GM12875 (cell line): ENCODE measurements around the gene KIF13A.

ENCODE experiments used
- H3K4me3 ChIP-seq: one replicate; pipeline ENCODE4 v1.5.1; 2011; ENCODE audit warnings: low read depth, low read length, control low read depth
- CTCF ChIP-seq: IDR thresholded peaks from 2 replicates; pipeline ENCODE4 v1.5.1; 2011; ENCODE audit warnings: low read depth, mild to moderate bottlenecking, control low read depth, inconsistent platforms, low read length, moderate library complexity, borderline replicate concordance; ENCODE audit not compliant: insufficient read depth

Gene KIF13A

DNA sequence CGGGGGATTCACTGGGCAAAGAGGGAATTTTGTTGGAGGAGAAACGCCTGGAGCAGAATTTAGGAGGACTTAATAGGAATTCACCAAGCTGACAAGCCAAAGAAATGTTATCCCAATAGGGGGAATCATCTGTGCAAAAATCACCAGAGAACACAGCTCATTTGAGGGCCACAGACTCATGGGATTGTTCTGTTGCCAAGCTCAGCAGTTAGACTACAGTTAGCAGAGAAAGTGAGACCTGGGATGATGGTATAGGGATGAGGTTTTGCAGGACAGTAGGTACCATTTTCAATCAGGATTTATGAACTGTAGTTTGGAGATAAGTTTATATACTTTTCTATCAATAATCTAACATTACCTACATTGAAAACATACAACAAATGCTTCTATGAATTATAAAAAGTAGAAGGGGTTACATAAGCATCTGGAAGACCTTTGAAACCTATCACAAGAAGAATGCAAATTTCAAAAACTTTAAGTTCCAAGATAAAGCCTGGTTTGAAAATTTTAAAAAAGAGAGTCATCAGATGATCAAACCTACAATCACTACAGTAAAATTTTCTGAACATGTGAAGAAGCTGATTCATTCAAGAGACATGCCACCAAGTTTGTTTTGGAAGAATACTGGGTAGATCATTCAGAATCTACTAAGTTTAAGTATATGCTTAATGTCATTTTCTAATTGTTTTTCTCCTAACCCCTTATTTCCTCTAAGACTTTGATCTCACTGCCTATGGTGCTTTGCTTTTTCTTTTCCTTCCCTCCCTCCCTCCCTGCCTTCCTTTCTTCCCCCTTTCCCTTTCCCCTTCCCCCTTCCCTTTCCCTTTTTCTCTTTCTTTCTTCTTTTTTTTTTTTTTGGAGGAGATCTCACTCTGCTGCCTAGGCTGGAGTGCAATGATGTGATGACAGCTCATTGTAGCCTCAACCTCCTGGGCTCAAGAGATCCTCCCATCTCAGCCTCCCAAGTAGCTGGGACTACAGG, 81.5 kb downstream of the KIF13A start:
- TF ChIP-seq CTCF = no peak

DNA sequence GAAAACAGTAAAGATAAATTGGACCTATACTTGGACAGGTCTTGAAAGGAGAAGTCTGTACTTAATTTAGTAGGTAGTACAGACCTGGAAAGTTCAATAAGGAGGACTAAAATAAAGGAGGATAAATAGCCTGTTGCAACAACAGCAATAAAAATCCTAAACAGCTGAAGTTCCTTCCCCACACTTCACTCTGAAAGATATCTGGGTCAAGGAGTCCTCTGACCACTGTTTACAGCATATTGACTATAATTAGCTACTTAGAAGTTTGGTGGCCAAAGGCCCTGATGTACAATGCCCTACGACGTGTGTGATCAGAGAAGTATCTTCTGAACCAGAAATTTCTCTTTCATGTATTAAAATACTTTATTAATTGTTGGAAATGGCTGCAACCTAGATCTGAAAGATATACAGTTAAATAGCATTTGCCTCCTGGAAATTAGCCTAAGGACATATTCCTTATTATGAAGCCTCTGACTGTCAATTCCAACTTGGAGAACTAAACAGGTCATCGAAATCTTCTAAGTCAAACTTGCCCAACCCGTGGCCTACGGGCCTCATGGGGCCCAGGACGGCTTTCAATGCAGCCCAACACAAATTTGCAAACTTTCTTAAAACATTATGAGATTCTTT, 82.8 kb downstream of the KIF13A start:
- TF ChIP-seq CTCF = no peak
- H3K4me3 ChIP-seq = no peak overlapping the region

More for the DNA sequence above, 81.5 kb downstream of the KIF13A start:
- H3K4me3 ChIP-seq = no peak overlapping the region

DNA sequence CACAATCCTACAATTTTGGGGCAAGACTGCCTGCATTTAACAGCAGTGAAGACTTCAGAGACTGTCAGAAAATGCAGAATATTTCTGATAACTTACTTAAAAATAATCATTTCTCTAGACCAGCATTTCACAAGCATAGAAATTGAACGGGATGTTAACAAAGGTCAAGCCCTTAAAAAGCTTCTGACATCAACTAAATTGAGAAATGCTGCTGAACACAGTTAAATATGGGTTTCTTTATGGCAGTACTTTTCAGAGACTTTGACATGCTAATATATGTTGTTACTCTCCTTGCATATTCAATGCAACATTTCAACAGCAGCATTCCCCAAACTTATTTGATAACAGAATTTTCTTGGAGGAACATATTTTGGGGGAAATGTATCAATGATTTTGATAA, 84.5 kb downstream of the KIF13A start:
- H3K4me3 ChIP-seq = no peak overlapping the region
- TF ChIP-seq CTCF = no peak

DNA sequence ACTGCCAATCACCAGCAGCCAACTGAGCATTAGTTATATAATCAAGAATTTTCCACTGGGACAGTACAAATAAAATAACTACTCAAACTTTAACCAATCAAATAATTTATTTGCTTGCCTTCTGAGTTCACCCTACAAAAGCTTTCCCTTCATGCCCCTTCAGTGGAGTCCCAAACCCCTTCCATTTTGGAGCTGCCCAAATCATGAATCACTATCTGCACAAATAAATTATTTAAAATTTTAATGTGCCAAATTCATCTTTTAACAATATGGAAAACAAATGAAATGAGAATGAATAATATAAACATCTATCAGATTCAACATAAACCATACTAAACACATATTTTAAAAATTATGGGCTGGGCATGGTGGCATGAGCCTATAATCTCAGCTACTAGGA, 85.9 kb downstream of the KIF13A start:
- TF ChIP-seq CTCF = no peak

GRCh38 chr6:17900011-17900410, 87.4 kb downstream of the KIF13A start:
- H3K4me3 ChIP-seq = no peak overlapping the region
- TF ChIP-seq CTCF = no peak

More for the DNA sequence above, 85.9 kb downstream of the KIF13A start:
- H3K4me3 ChIP-seq = no peak overlapping the region

DNA sequence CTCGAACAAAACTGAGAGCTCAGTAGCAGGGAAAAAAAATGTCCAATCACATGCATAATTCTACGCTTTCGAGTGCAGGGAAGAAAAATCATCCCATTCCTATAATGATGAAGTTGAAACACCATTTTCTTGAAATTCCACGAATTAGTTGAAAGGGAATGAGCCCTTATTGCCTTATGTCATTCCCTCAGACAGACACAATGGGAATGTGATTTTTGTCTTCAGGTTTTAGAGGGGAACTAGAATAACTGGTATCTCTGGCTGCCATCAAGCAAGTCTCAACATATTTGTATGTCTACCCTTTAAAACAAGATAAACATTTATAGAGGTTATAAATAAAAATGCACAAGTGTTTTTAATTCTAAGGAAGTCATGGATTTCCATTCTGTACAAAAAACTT, 87.9 kb downstream of the KIF13A start:
- no peak overlapping the region for H3K4me3 ChIP-seq
- TF ChIP-seq CTCF = no peak
